DND-41 (cell line): ENCODE results near the gene MYDGF.

Source experiments
- EZH2 ChIP-seq: IDR thresholded peaks from 3 replicates; pipeline ENCODE4 v1.6.1; 2012; ENCODE audit warnings: borderline replicate concordance, low read depth, mild to moderate bottlenecking, moderate library complexity, low read length, inconsistent platforms; ENCODE audit not compliant: severe bottlenecking
- TF ChIP-seq, protein P1 (sequence below): IDR thresholded peaks from 2 replicates; pipeline ENCODE4 v1.5.1; 2012; ENCODE audit warnings: borderline replicate concordance, low read length, moderate library complexity, mild to moderate bottlenecking; ENCODE audit not compliant: poor library complexity, severe bottlenecking; ENCODE audit errors: extremely low read depth

DNA sequence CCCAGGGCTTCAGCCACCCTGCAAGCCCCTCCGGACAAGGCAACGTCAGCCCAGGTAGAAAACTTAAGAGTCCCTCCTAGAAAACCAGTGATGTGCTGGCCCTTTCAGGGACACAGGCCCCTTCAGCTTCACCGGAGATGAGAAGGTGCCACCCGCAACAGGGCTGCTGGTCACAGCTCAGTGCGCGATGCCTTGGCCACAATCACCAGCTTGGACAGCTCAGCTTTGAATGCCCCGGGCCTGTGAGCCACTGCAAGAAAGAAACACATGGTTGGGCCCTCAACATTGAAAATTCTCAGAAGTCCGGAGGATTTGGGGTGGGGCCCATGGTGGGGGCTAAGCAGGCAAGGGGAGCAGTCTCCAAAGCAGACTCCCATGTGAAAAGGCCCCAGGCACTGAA, 12.3 kb downstream of the MYDGF start:
- TF ChIP-seq, protein P1, sequence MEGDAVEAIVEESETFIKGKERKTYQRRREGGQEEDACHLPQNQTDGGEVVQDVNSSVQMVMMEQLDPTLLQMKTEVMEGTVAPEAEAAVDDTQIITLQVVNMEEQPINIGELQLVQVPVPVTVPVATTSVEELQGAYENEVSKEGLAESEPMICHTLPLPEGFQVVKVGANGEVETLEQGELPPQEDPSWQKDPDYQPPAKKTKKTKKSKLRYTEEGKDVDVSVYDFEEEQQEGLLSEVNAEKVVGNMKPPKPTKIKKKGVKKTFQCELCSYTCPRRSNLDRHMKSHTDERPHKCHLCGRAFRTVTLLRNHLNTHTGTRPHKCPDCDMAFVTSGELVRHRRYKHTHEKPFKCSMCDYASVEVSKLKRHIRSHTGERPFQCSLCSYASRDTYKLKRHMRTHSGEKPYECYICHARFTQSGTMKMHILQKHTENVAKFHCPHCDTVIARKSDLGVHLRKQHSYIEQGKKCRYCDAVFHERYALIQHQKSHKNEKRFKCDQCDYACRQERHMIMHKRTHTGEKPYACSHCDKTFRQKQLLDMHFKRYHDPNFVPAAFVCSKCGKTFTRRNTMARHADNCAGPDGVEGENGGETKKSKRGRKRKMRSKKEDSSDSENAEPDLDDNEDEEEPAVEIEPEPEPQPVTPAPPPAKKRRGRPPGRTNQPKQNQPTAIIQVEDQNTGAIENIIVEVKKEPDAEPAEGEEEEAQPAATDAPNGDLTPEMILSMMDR = no peak
- TF ChIP-seq EZH2 = no peak
